H9 (cell line): ENCODE measurements around the gene OGFR. TPM values are rescaled to one million over a fixed set of nuclear protein-coding genes. Genes with fewer than 3 reads are reported as not detected.

Source experiments
- DNase-seq: peaks from one replicate; pipeline ENCODE4 v3.0.0-alpha.2; 2017
- H2AFZ ChIP-seq: one replicate; pipeline ENCODE4 v1.6.1; 2013; ENCODE audit warnings: mild to moderate bottlenecking, low read length, control low read depth, moderate library complexity
- H2AK5ac ChIP-seq: 2 replicates; pipeline ENCODE4 v1.6.1; 2013; ENCODE audit warnings: low read length, control low read depth, mixed read lengths; ENCODE audit not compliant: insufficient read length
- H2BK120ac ChIP-seq: one replicate; pipeline ENCODE4 v1.6.1; 2013; ENCODE audit warnings: low read depth, mild to moderate bottlenecking, low read length, control low read depth, inconsistent platforms; ENCODE audit not compliant: poor library complexity, severe bottlenecking
- H2BK12ac ChIP-seq: 2 replicates; pipeline ENCODE4 v1.6.1; 2013; ENCODE audit warnings: low read length, control low read depth, mixed read lengths, low read depth; ENCODE audit not compliant: insufficient read length
- H2BK15ac ChIP-seq: 2 replicates; pipeline ENCODE4 v1.6.1; 2013; ENCODE audit warnings: low read depth, low read length, control low read depth
- H2BK20ac ChIP-seq: one replicate; pipeline ENCODE4 v1.6.1; 2013; ENCODE audit warnings: low read depth, mild to moderate bottlenecking, low read length, control low read depth, inconsistent platforms; ENCODE audit not compliant: poor library complexity, severe bottlenecking
- H2BK5ac ChIP-seq: 2 replicates; pipeline ENCODE4 v1.6.1; 2013; ENCODE audit warnings: low read length, control low read depth, mixed read lengths; ENCODE audit not compliant: insufficient read length
- H3K14ac ChIP-seq: 2 replicates; pipeline ENCODE4 v1.6.1; 2013; ENCODE audit warnings: low read length, control low read depth; ENCODE audit not compliant: insufficient read depth
- H3K18ac ChIP-seq: 2 replicates; pipeline ENCODE4 v1.6.1; 2013; ENCODE audit warnings: low read depth, mild to moderate bottlenecking, mixed read lengths, low read length, control low read depth; ENCODE audit not compliant: insufficient read length
- H3K23ac ChIP-seq: 2 replicates; pipeline ENCODE4 v1.6.1; 2013; ENCODE audit warnings: low read length, control low read depth, mixed read lengths, low read depth; ENCODE audit not compliant: insufficient read length
- H3K23me2 ChIP-seq: 2 replicates; pipeline ENCODE4 v1.6.1; 2013; ENCODE audit warnings: low read depth, mild to moderate bottlenecking, mixed read lengths, low read length, control low read depth; ENCODE audit not compliant: insufficient read length, poor library complexity, severe bottlenecking
- H3K27ac ChIP-seq: 2 replicates; pipeline ENCODE4 v1.5.1; 2013; ENCODE audit warnings: low read length, control low read depth, mixed read lengths, low read depth; ENCODE audit not compliant: insufficient read length
- H3K27me3 ChIP-seq: 2 replicates; pipeline ENCODE4 v1.6.1; 2013; ENCODE audit warnings: low read length, control low read depth, inconsistent platforms; ENCODE audit not compliant: insufficient read depth
- H3K4ac ChIP-seq: 2 replicates; pipeline ENCODE4 v1.6.1; 2013; ENCODE audit warnings: low read depth, mild to moderate bottlenecking, control low read depth, inconsistent platforms, low read length, moderate library complexity
- H3K4me1 ChIP-seq: 2 replicates; pipeline ENCODE4 v1.6.1; 2013; ENCODE audit warnings: low read length, control low read depth, inconsistent platforms; ENCODE audit not compliant: insufficient read depth
- H3K4me2 ChIP-seq: 2 replicates; pipeline ENCODE4 v1.6.1; 2013; ENCODE audit warnings: low read length, control low read depth, mixed read lengths; ENCODE audit not compliant: insufficient read length, insufficient read depth
- H3K56ac ChIP-seq: 2 replicates; pipeline ENCODE4 v1.6.1; 2013; ENCODE audit warnings: low read depth, mild to moderate bottlenecking, mixed read lengths, low read length, control low read depth; ENCODE audit not compliant: insufficient read length
- H3K79me1 ChIP-seq: 2 replicates; pipeline ENCODE4 v1.6.1; 2013; ENCODE audit warnings: low read depth, mild to moderate bottlenecking, moderate library complexity, low read length, control low read depth, inconsistent platforms; ENCODE audit not compliant: insufficient read depth, poor library complexity, severe bottlenecking
- H3K79me2 ChIP-seq: 2 replicates; pipeline ENCODE4 v1.6.1; 2013; ENCODE audit warnings: low read length, control low read depth, inconsistent platforms; ENCODE audit not compliant: insufficient read depth
- H3K9ac ChIP-seq: 2 replicates; pipeline ENCODE4 v1.6.1; 2013; ENCODE audit warnings: low read length, control low read depth, mixed read lengths; ENCODE audit not compliant: insufficient read length; ENCODE audit errors: extremely low read depth
- H3K9me3 ChIP-seq: one replicate; pipeline ENCODE4 v1.6.1; 2013; ENCODE audit warnings: low read depth, low read length, inconsistent platforms; ENCODE audit not compliant: control insufficient read depth
- H3T11ph ChIP-seq: one replicate; pipeline ENCODE4 v1.6.1; 2013; ENCODE audit warnings: mild to moderate bottlenecking, low read length, control low read depth, inconsistent platforms
- H4K20me1 ChIP-seq: one replicate; pipeline ENCODE4 v1.6.1; 2013; ENCODE audit not compliant: control insufficient read depth, insufficient read length, insufficient read depth
- H4K5ac ChIP-seq: 2 replicates; pipeline ENCODE4 v1.6.1; 2013; ENCODE audit warnings: low read depth, mild to moderate bottlenecking, mixed read lengths, low read length, control low read depth; ENCODE audit not compliant: insufficient read length
- H4K8ac ChIP-seq: replicated peaks from 2 replicates; pipeline ENCODE4 v1.6.1; 2013; ENCODE audit warnings: low read length, control low read depth, mixed read lengths, low read depth; ENCODE audit not compliant: insufficient read length
- H4K91ac ChIP-seq: 2 replicates; pipeline ENCODE4 v1.6.1; 2013; ENCODE audit warnings: low read depth, mild to moderate bottlenecking, moderate library complexity, mixed read lengths, low read length, control low read depth; ENCODE audit not compliant: insufficient read length
- H3K27ac Mint-ChIP-seq, 3 experiments: 2 replicates in 2 of 3; 3 replicates in 1 of 3; pipeline ENCODE4 v1.8.0; 2020 to 2021; ENCODE audit warnings: mixed read lengths in 3 of 3, mild to moderate bottlenecking in 1 of 3, moderate library complexity in 1 of 3
- H3K27me3 Mint-ChIP-seq: 2 replicates; pipeline ENCODE4 v1.8.0; 2021; ENCODE audit warnings: low read depth, mild to moderate bottlenecking, moderate library complexity, mixed read lengths
- H3K36me3 Mint-ChIP-seq, 3 experiments: 2 replicates in 2 of 3; 3 replicates in 1 of 3; pipeline ENCODE4 v1.8.0; 2020 to 2021; ENCODE audit warnings: low read depth in 3 of 3, mixed read lengths in 3 of 3; ENCODE audit not compliant: insufficient read depth in 1 of 3
- H3K4me1 Mint-ChIP-seq, 2 experiments: 2 replicates each; pipeline ENCODE4 v1.8.0; 2020; ENCODE audit warnings: mixed read lengths in 2 of 2
- H3K4me3 Mint-ChIP-seq, 2 experiments: 2 replicates in 1 of 2; 3 replicates in 1 of 2; pipeline ENCODE4 v1.8.0; 2020 to 2021; ENCODE audit warnings: mild to moderate bottlenecking in 2 of 2, mixed read lengths in 2 of 2, moderate library complexity in 1 of 2
- H3K9me3 Mint-ChIP-seq, 2 experiments: 2 replicates in 1 of 2; 3 replicates in 1 of 2; pipeline ENCODE4 v1.8.0; 2020; ENCODE audit warnings: mild to moderate bottlenecking in 2 of 2, mixed read lengths in 2 of 2, moderate library complexity in 1 of 2
- CTCF ChIP-seq: fragments of 200-600 bp; sonication (generic); conservative IDR thresholded peaks from 3 replicates; pipeline ENCODE4 v1.8.0; 2021; ENCODE audit warnings: antibody characterized with exemption, mild to moderate bottlenecking
- WGBS: extraction: QIAGEN DNeasy Blood & Tissue Kit; methylation state at CpG from one replicate; pipeline ENCODE4 v1.1.7; 2013; ENCODE audit warnings: missing lambda C conversion rate, low lambda C conversion rate, mixed read lengths; ENCODE audit not compliant: insufficient read length; ENCODE audit errors: extremely low coverage; 5-methylcytosine and 5-hydroxymethylcytosine counted together
- total RNA-seq: library from RNA; stranded (reverse); gene quantifications from 2 replicates; pipeline ENCODE4 v1.2.1, GENCODE V29; 2021

The OGFR gene
- total RNA-seq, 1 experiment from 2014 or later: 33.1 TPM

DNA sequence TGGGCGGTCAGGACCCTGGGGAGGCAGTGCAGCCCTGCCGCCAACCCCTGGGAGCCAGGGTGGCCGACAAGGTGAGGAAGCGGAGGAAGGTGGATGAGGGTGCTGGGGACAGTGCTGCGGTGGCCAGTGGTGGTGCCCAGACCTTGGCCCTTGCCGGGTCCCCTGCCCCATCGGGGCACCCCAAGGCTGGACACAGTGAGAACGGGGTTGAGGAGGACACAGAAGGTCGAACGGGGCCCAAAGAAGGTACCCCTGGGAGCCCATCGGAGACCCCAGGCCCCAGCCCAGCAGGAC is 8.2 kb downstream of the OGFR start:
- 0 out of 5 replicates have a peak overlapping the region, but pooled peaks of 1 of the 2 experiments have one; percentile 23 for H3K4me3 Mint-ChIP-seq
- H3K4me1 Mint-ChIP-seq: peaks cover 13 to 14% of the 10 kb centered on the region in 2 experiments
- TF ChIP-seq CTCF: no peak
- Histone ChIP-seq H4K91ac (no peak overlapping the region), H2AK5ac (no peak overlapping the region), H3K56ac (no peak overlapping the region), H3K9ac (no peak overlapping the region), H3K4ac (no peak overlapping the region), H3K23me2 (peaks cover 16% of the 10 kb centered on the region), H2BK15ac (no peak overlapping the region), H3T11ph (no peak overlapping the region), H3K4me2 (no peak overlapping the region), H2BK20ac (no peak overlapping the region), H2AFZ (no peak overlapping the region), H4K8ac (no peak overlapping the region), H3K9me3 (no peaks in the 10 kb centered on the region), H3K27ac (no peak overlapping the region), H3K79me1 (no peaks in the 10 kb centered on the region), H3K14ac (no peak overlapping the region), H4K5ac (no peak overlapping the region), H2BK5ac (no peak overlapping the region), H3K27me3 (no peaks in the 10 kb centered on the region), H4K20me1 (no peaks in the 10 kb centered on the region), H3K79me2 (no peaks in the 10 kb centered on the region), H3K4me1 (no peaks in the 10 kb centered on the region; the same call in 1 of the 2 replicates), H2BK120ac (no peak overlapping the region), H3K18ac (no peak overlapping the region), H3K23ac (no peak overlapping the region), H2BK12ac (no peak overlapping the region)
- H3K27me3 Mint-ChIP-seq: peaks cover 5% of the 10 kb centered on the region
- H3K27ac Mint-ChIP-seq: no peak overlapping the region
- no CpG with 5 or more reads among the region's 11 CpGs for WGBS
- H3K36me3 Mint-ChIP-seq: peaks cover 1 to 28% (median 27%) of the 10 kb centered on the region in 3 experiments; a peak in 6 of 7 replicates
- DNase-seq: no peak
- H3K9me3 Mint-ChIP-seq: no peaks in the 10 kb centered on the region
